GM19023 (cell line): ENCODE measurements around the gene RBM17.
"Not testable (repeated sequence)": the region's sequence is repeated elsewhere in the genome, so short reads cannot be mapped to it uniquely, and the experiment has no call there.

Experiments
- ATAC-seq: cut with Tn5 transposase; IDR thresholded peaks from one replicate; pipeline ENCODE4 v1.9.1; 2021; ENCODE audit warnings: mild to moderate bottlenecking, moderate library complexity; ENCODE audit not compliant: unreplicated experiment

RBM17 gene

GRCh38 chr10:6134099-6134823, 45.4 kb downstream of the RBM17 start:
- no peak for ATAC-seq

- peak; percentile 41 for ATAC-seq
Measured at GRCh38 chr10:6135039-6135438, 46.2 kb downstream of the RBM17 start.

- ATAC-seq: no peak
Measured at GRCh38 chr10:6135589-6136168, 46.8 kb downstream of the RBM17 start.

GRCh38 chr10:6136215-6137201, 47.7 kb downstream of the RBM17 start:
- peak; percentile 56 for ATAC-seq

GRCh38 chr10:6138456-6138855, 49.6 kb downstream of the RBM17 start:
- no peak for ATAC-seq

- no peak for ATAC-seq
Measured at GRCh38 chr10:6139470-6139869, 50.6 kb downstream of the RBM17 start.

GRCh38 chr10:6140141-6140841, 51.5 kb downstream of the RBM17 start:
- ATAC-seq: no peak

GRCh38 chr10:6140965-6141295, 52.1 kb downstream of the RBM17 start:
- no peak for ATAC-seq

GRCh38 chr10:6141296-6142151, 52.7 kb downstream of the RBM17 start:
- ATAC-seq: peak; percentile 45

GRCh38 chr10:6142186-6142585, 53.4 kb downstream of the RBM17 start:
- ATAC-seq: not testable (repeated sequence)

GRCh38 chr10:6142644-6143043, 53.8 kb downstream of the RBM17 start:
- no peak for ATAC-seq

- ATAC-seq: no peak
Measured at GRCh38 chr10:6143181-6143580, 54.3 kb downstream of the RBM17 start.

GRCh38 chr10:6144406-6145165, 55.8 kb downstream of the RBM17 start:
- ATAC-seq: peak; percentile 78

GRCh38 chr10:6145166-6145987, 56.5 kb downstream of the RBM17 start:
- peak; percentile 8 for ATAC-seq

GRCh38 chr10:6146013-6146785, 57.4 kb downstream of the RBM17 start:
- no peak for ATAC-seq

- no peak for ATAC-seq
Measured at GRCh38 chr10:6146921-6147320, 58.1 kb downstream of the RBM17 start.

- no peak for ATAC-seq
Measured at GRCh38 chr10:6148251-6148701, 59.4 kb downstream of the RBM17 start.

GRCh38 chr10:6148908-6149307, 60.1 kb downstream of the RBM17 start:
- no peak for ATAC-seq
